DND-41 (cell line): ENCODE data around the gene RAD51B.
A peak's percentile ranks its signal among the peaks of the same experiment; 100 is the strongest.

Experiments
- ATAC-seq: fragments of 200-7000 bp; cut with Tn5 transposase; 3 replicates; pipeline ENCODE4 v1.9.1; 2021; ENCODE audit warnings: low read depth; ENCODE audit not compliant: insufficient read depth
- DNase-seq: peaks from one replicate; pipeline ENCODE4 v3.0.0-alpha.2; 2020
- H2AFZ ChIP-seq: 2 replicates; pipeline ENCODE4 v1.6.0; 2012; ENCODE audit warnings: low read depth, low read length
- H3K27ac ChIP-seq: 2 replicates; pipeline ENCODE4 v1.5.1; 2012; ENCODE audit warnings: low read length, inconsistent platforms
- H3K27me3 ChIP-seq: fragments of 200-600 bp; sonication (generic); 2 replicates; pipeline ENCODE4 v1.6.0; 2012; ENCODE audit warnings: low read length, mild to moderate bottlenecking, inconsistent platforms; ENCODE audit not compliant: insufficient read depth, poor library complexity
- H3K36me3 ChIP-seq: 2 replicates; pipeline ENCODE4 v1.5.1; 2012; ENCODE audit warnings: low read length, inconsistent platforms; ENCODE audit not compliant: insufficient read depth
- H3K4me1 ChIP-seq: 2 replicates; pipeline ENCODE4 v1.5.1; 2012; ENCODE audit warnings: mild to moderate bottlenecking, low read length; ENCODE audit not compliant: insufficient read depth
- H3K4me2 ChIP-seq: 2 replicates; pipeline ENCODE4 v1.6.0; 2012; ENCODE audit warnings: mild to moderate bottlenecking, moderate library complexity, low read length, inconsistent platforms; ENCODE audit not compliant: insufficient read depth
- H3K4me3 ChIP-seq, 2 experiments: fragments of 200-600 bp in 1 of 2; shearing (Covaris generic) in 1 of 2; 2 replicates each; pipeline ENCODE4 v1.5.1; 2012 to 2016; ENCODE audit warnings: inconsistent platforms in 2 of 2, low read length in 2 of 2, mild to moderate bottlenecking in 2 of 2, low read depth in 1 of 2, moderate library complexity in 1 of 2
- H3K79me2 ChIP-seq: 2 replicates; pipeline ENCODE4 v1.6.0; 2012; ENCODE audit warnings: low read length, inconsistent platforms; ENCODE audit not compliant: insufficient read depth
- H3K9ac ChIP-seq: 2 replicates; pipeline ENCODE4 v1.6.0; 2012; ENCODE audit warnings: low read depth, mild to moderate bottlenecking, inconsistent platforms, low read length, moderate library complexity
- H3K9me3 ChIP-seq: 2 replicates; pipeline ENCODE4 v1.5.1; 2012; ENCODE audit warnings: low read length, moderate library complexity, mild to moderate bottlenecking, inconsistent platforms; ENCODE audit not compliant: insufficient read depth, severe bottlenecking
- H4K20me1 ChIP-seq: 2 replicates; pipeline ENCODE4 v1.6.0; 2012; ENCODE audit warnings: low read length; ENCODE audit not compliant: insufficient read depth
- CTCF ChIP-seq: IDR thresholded peaks from 2 replicates; pipeline ENCODE4 v1.5.1; 2012; ENCODE audit warnings: borderline replicate concordance, low read length, moderate library complexity, mild to moderate bottlenecking; ENCODE audit not compliant: poor library complexity, severe bottlenecking; ENCODE audit errors: extremely low read depth
- EZH2 ChIP-seq: IDR thresholded peaks from 3 replicates; pipeline ENCODE4 v1.6.1; 2012; ENCODE audit warnings: borderline replicate concordance, low read depth, mild to moderate bottlenecking, moderate library complexity, low read length, inconsistent platforms; ENCODE audit not compliant: severe bottlenecking

RAD51B gene

GRCh38 chr14:67942080-67942710 lies 122.6 kb downstream of the RAD51B start:
- Histone ChIP-seq H4K20me1 (no peaks in the 10 kb centered on the region), H3K4me3 (no peak overlapping the region), H3K9ac (no peak overlapping the region), H3K27ac (no peak overlapping the region), H3K27me3 (no peaks in the 10 kb centered on the region), H3K79me2 (no peaks in the 10 kb centered on the region), H3K9me3 (no peaks in the 10 kb centered on the region), H3K36me3 (no peaks in the 10 kb centered on the region), H3K4me2 (no peak overlapping the region), H3K4me1 (no peaks in the 10 kb centered on the region), H2AFZ (no peak overlapping the region)
- DNase-seq (no peak), ATAC-seq (no peak)
- no peak for TF ChIP-seq EZH2
- TF ChIP-seq CTCF, result no peak

- no peaks in the 10 kb centered on the region for H3K36me3 ChIP-seq
- H3K4me3 ChIP-seq, result no peak overlapping the region
- no peaks in the 10 kb centered on the region for H3K9me3 ChIP-seq
- H3K27me3 ChIP-seq, result no peaks in the 10 kb centered on the region
- TF ChIP-seq CTCF, result peak; percentile 81
- no peak for TF ChIP-seq EZH2
- no peak overlapping the region for H3K9ac ChIP-seq
- DNase-seq (peak; percentile 68), ATAC-seq (peak; percentile 83)
- H4K20me1 ChIP-seq, result no peaks in the 10 kb centered on the region
- no peak overlapping the region for H3K27ac ChIP-seq
- H3K4me1 ChIP-seq, result no peaks in the 10 kb centered on the region
- H3K79me2 ChIP-seq, result no peaks in the 10 kb centered on the region
- H3K4me2 ChIP-seq, result no peak overlapping the region
- H2AFZ ChIP-seq, result no peak overlapping the region
Measured at GRCh38 chr14:67943947-67944346, 124.4 kb downstream of the RAD51B start.

GRCh38 chr14:67944605-67945004 lies 125.0 kb downstream of the RAD51B start:
- ATAC-seq, result no peak
- no peaks in the 10 kb centered on the region for H3K27me3 ChIP-seq
- no peaks in the 10 kb centered on the region for H3K9me3 ChIP-seq
- no peak overlapping the region for H3K4me2 ChIP-seq
- no peaks in the 10 kb centered on the region for H3K4me1 ChIP-seq
- no peaks in the 10 kb centered on the region for H3K79me2 ChIP-seq
- no peak overlapping the region for H3K9ac ChIP-seq
- no peak for DNase-seq
- no peak overlapping the region for H2AFZ ChIP-seq
- no peak overlapping the region for H3K27ac ChIP-seq
- TF ChIP-seq CTCF (no peak), EZH2 (no peak)
- H3K36me3 ChIP-seq, result no peaks in the 10 kb centered on the region
- H3K4me3 ChIP-seq, result no peak overlapping the region
- H4K20me1 ChIP-seq, result no peaks in the 10 kb centered on the region
